DND-41 (cell line): ENCODE data around the gene SERPINB8.

Experiments used
- CTCF ChIP-seq: IDR thresholded peaks from 2 replicates; pipeline ENCODE4 v1.5.1; 2012; ENCODE audit warnings: borderline replicate concordance, low read length, moderate library complexity, mild to moderate bottlenecking; ENCODE audit not compliant: poor library complexity, severe bottlenecking; ENCODE audit errors: extremely low read depth
- EZH2 ChIP-seq: IDR thresholded peaks from 3 replicates; pipeline ENCODE4 v1.6.1; 2012; ENCODE audit warnings: borderline replicate concordance, low read depth, mild to moderate bottlenecking, moderate library complexity, low read length, inconsistent platforms; ENCODE audit not compliant: severe bottlenecking

- TF ChIP-seq CTCF, result no peak
- TF ChIP-seq EZH2, result no peak
These were observed 926 bp downstream of the SERPINB8 start for GRCh38 chr18:63970809-63971205.
